ENCODE results near the gene FAM25A.
"Not testable (repeated sequence)": the region's sequence is repeated elsewhere in the genome, so short reads cannot be mapped to it uniquely, and the experiment has no call there.

DNA sequence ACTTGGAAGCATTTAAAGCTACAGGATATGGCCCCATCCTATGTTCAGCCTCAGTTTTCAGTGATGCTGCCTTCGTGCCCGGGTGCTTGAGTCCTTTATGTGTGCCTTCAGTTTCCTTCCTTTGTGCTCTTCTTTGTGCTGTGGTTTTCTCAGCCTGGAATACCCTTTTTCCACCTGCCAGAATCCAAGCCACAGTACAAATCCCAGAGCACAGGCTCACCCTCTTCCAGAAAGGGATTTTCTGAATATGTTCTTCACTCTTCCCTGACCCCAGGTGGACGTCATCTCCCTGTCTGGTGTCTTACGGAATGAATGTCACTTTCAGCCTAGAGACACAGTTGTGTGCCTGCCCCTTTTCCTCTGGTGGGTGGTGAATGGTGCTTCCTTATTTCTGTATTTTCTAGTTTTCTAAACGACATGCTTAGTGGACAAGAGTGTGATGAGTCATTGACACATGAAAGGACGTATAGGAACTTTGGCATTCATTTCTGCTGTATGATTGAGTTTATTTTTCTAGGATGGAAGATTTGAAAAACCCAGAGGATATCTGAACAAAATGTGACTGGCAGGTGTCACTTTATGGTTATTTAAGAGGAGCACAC lies 20.2 kb upstream of the FAM25A start:
- not testable (repeated sequence) for TF ChIP-seq EZH2phosphoT487 (IDR thresholded peaks at IDR 0.05; ENCODE audit: borderline replicate concordance, low read depth); FOXJ3 (CRISPR knock-in tag; IDR thresholded peaks at IDR 0.05); POLR2AphosphoS5 (IDR thresholded peaks at IDR 0.05; ENCODE audit: low read depth, low read length); MXI1 (IDR thresholded peaks at IDR 0.05; ENCODE audit: low read depth, low read length); RXRA (IDR thresholded peaks at IDR 0.05; ENCODE audit: borderline replicate concordance, low read depth); YY1 (IDR thresholded peaks at IDR 0.05; ENCODE audit: low read depth); TCF12 (IDR thresholded peaks at IDR 0.05); CHD2 (IDR thresholded peaks at IDR 0.05; ENCODE audit: low read length, partially characterized antibody); GABPA (IDR thresholded peaks at IDR 0.05; ENCODE audit: low read depth); EP300 (IDR thresholded peaks at IDR 0.05; ENCODE audit: borderline replicate concordance in 1 of 2, low read depth in 1 of 2, low read length in 1 of 2)
- TF ChIP-seq, protein P1, sequence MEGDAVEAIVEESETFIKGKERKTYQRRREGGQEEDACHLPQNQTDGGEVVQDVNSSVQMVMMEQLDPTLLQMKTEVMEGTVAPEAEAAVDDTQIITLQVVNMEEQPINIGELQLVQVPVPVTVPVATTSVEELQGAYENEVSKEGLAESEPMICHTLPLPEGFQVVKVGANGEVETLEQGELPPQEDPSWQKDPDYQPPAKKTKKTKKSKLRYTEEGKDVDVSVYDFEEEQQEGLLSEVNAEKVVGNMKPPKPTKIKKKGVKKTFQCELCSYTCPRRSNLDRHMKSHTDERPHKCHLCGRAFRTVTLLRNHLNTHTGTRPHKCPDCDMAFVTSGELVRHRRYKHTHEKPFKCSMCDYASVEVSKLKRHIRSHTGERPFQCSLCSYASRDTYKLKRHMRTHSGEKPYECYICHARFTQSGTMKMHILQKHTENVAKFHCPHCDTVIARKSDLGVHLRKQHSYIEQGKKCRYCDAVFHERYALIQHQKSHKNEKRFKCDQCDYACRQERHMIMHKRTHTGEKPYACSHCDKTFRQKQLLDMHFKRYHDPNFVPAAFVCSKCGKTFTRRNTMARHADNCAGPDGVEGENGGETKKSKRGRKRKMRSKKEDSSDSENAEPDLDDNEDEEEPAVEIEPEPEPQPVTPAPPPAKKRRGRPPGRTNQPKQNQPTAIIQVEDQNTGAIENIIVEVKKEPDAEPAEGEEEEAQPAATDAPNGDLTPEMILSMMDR (IDR thresholded peaks at IDR 0.05) = not testable (repeated sequence)
- TF ChIP-seq, protein P2, sequence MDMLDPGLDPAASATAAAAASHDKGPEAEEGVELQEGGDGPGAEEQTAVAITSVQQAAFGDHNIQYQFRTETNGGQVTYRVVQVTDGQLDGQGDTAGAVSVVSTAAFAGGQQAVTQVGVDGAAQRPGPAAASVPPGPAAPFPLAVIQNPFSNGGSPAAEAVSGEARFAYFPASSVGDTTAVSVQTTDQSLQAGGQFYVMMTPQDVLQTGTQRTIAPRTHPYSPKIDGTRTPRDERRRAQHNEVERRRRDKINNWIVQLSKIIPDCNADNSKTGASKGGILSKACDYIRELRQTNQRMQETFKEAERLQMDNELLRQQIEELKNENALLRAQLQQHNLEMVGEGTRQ (IDR thresholded peaks at IDR 0.05; ENCODE audit: borderline replicate concordance, low read depth, low read length) = not testable (repeated sequence)
